GM19238 (cell line): ENCODE results near the gene FCN1.

Source experiments
- DNase-seq: peaks from one replicate; pipeline ENCODE4 v3.0.0; 2011; ENCODE audit warnings: low spot score; ENCODE audit not compliant: insufficient read length

Gene FCN1

DNA sequence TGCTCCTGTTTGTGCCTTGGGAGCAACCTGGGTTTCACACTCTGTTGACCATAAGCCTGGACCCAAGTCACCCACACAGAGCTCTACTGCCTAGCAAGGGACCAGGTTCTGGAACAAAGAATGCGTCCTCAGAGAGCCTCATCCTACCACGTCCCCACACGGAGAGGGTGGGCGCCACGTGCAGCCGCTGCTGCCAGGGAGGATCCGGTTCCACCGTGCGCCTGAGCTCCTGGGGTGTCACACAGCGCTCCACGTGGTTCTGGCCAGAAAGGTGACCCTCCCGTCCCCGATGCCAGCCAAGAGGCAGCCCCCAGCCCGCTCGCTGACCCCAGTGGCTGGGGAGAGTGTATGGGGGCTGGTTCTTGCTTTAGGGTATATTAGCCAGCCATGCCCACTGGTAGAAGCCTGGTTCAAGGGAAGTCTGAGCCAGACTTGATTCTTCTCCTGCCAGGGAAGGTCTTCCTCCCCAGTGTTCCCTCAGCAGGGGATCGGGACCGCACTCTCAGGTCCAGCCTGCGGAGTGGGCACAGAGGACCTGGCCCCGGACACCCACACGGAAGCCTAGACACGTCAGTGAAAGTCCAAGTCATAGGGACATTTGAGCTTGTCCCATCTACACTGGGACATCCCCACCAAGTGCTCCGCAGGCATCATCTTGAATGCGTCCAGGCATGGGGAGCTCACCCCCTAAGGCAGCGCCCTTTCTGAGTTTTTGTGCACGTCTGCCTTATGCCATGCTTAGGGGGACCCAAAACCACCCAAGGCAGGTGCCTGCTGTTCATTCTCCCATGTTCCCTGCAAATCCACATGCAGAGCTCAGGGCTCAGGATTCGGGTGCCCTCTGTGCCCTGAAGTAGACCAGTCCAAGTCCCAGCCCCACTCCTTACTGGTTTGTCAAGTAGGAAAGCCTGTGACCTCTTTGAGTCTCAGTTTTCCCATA lies 2.4 kb downstream of the FCN1 start:
- no peak for DNase-seq

DNA sequence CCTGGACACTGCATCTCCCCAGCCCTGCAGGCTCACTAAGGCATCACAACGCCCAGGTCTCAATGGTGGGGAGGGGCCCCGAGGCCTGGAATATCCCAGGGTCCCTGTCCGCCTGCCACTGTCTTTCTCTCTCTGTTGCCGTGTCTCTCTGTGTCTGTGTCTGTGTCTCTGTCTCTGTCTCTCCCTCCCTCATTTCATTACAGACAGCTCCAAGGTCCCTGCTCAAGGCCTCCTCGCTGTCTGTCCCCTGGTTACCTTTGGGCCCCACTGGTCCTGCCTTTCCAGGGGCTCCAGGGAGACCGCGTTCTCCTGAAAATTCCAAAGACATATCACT lies 3.2 kb downstream of the FCN1 start:
- no peak for DNase-seq

DNA sequence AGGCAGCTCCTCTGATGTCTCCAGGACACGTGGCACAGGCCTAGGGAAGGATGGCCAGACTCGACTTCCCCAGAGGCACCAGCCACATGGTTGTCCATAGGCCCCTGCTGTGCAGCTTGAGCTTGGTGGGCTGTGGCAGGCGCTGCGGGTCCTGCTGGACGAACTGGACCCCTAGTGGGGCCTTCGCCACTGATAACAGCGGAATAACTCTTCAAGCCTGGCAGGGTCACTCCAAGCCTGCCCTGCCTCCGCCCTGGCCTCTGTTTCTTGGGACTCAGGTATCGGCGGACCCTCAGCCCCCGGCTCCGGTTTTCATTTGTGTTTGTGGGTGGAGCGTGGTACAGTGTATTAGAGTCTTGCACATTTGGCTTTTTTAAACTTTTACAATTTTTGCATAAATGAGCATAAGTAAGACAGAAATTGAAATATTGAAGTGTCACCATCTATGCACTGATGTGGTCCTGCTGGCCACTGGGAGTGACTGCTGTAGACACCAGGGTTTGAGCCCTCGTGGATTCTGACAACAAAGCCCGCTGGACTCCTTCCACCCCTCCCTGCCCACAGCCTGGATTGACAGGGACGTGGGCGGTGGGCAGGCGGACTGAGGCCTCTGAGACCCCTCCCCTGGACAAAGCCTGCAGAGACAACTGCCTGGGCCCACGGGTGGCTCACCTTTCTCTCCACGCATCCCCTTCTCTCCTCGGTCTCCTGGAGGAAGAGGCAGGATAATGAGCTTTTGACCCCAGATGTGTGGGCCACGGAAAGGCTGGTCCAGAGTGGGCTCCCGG lies 3.8 kb downstream of the FCN1 start:
- no peak for DNase-seq

DNA sequence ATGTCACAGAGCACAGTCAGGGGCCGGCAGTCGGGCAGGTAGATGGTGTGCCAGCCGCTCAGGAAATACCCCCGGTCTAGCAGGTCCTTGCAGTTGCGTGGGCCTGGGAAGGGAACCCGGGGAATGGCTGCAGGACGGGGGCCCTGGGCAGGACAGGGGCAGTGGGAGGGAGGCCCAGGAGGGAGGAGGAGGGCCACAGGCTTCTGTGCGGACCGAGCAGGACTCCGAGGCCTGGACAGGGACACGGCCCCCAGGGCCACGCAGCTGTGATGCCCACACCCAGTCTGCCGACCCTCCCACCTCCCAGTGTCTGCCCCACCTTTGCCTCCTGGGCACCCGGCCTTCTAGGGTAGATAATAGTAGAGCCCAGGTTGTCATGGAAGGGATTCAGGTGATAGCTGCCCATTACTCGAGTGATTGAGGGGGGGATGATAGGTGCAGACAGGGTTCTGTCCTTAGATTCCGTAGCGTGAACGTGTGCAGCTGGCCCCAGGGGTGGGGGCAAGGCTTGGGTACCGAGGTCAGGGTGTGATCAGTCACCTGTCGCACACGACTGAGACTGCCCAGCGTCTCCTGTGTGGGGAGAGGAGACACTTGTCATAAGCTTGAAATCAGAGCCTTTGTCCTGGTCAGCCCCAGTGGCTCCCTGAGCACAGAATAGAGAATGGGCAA lies 4.5 kb downstream of the FCN1 start:
- DNase-seq, result no peak

DNA sequence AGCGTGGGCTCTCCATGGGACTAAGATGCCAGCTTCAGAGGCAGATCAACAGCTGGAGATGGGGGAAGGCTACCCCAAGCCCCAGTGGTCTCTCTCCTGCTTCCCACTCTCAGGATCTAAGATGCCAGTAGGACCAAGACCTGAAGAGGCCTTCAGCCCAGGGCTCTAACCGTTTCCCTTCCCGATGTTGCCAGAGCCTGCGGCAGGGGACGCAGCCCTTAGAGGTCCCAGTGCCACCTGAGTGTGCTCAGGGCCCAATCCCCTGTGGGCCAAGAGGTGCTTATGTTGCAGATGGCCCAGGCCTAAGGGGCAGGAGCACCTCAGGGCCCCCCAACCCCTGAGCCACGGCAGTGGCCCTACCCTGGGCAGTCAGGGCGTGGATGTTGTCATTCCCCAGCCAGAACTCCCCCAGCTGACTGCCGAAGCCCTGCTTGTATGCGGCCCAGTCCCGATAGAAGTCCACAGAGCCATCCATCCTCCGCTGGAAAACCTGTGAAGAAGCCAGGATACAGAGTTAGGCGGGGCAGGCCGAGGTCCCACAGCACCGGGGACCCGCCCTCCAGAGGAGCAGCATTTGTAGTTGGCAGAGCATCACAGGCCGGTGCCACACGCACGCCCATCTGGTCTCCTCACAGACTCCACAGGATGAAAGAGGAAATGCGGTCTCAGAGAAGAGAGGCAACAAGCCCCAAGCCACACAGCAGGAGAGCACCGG lies 5.4 kb downstream of the FCN1 start:
- no peak for DNase-seq

DNA sequence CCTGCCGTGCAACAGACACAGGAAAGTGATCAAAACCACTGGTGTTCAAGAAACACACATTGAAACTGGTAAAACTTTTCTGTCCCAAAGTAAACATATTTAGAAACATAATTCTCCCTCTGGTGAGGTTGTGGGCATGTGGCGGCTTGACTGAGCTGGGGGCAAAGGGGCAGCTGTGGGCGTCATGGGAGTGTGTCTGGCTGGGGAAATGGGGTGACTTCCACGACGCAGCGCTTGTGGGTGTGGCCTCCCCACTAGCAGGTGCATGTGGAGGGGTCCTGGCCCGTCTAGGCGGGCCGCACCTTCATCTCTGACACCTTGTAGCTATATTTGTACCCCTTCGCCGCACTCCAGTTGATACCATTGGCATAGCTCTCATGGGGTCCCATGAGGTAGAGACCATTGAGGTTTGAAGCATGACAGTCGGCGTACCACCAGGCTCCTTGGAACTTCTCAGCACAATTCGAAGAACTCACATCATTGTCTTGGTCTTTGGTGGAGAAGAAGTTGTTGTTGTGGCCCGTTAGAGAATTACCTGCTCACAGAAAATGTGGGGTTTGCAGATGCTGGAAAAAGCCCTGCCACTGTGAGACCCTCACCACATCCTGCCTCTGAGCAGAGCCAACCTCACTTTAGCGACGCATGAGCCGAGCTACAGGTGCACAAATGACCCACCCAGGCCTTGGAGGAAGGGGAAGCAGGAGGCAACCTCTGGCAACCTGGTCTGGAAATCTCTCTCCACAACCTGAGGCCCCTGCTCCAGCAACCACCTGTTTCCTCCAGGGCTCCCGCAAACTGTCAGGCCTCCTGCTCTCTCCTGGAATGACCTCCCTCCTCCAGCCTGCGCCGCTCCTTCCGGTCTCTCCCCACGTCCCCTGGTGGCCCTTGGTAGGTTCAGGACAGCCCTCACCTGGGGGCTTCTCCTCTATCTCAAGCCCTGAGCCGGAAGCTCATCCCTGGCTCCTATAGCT lies 7.9 kb downstream of the FCN1 start:
- DNase-seq, result no peak

DNA sequence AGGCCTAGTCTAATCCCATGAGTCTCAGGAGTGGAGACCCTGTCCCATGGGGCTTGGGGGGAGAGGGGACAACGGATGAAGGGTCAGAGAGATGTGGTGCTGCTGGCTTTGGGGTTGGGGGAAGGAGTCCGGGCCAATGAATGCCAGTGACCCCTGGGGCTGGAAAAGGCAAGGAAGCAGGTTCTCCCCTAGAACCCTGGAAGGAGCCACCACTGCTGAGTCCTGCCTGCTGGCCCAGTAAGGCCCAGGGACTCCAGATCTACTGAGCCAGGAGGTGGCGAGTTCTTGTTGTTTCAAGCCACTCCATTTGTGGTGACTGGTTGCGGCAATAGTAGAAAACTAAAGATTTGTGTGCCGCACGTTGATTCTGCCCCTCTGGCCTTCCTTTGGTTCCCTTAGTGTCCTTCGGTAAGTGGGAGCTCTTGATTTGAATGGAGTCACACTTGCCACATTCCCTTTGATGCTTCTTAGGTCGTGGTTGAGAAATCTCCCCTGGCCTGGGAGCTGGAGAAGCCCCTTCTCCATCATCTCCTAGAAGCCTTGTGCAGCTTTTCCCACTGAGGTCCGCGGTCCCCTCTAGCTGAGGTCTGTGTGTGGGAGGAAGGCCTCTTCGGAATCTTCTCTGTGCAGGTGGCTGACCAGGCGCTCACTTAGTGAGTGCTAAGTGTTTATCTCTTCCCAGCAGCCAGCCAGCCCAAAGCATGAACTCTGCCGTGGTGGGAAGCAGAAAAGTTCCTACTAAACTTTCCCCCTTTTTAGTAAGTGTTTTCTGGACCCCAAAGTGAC lies 9.0 kb downstream of the FCN1 start:
- DNase-seq, result no peak

DNA sequence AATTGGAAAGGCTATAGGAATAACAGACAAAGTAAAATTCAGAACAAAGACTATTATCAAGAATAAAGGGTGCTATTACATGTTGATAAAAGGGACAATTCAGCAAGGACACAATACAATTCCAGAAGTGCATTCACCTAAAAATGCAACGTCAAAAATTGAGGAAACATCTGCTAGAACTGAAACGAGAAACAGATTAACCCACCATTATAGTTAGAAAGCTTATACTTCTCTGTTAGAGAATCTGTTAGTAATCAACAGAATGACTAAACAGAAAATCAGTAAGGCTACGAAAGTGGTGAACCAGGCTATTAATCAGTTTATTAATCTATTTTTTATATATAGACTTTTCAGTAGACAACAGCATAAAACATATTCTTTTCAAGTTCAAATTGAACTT lies 14.8 kb downstream of the FCN1 start:
- no peak for DNase-seq

DNA sequence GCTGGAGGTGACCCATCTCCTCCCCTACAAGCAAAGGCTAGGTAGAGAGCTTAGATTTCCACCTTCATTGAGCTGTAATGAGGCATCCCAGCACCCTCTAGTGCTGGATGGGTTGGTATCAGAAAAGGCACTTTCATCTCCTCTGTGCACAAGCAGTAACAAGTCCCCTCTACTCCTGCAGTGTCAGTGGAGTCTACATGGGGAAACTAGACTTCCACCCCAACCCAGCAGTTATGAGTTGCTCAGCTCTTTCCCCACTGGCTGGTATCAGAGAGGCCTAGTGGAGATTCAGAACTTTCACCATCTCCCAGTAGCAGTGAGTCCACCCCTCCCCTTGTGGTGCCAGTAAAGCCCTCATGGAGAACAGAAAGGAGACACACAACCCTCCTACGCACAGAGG lies 17.9 kb downstream of the FCN1 start:
- no peak for DNase-seq

GRCh38 chr9:134899168-134899567 lies 18.5 kb downstream of the FCN1 start:
- no peak for DNase-seq

- DNase-seq, result no peak
Observed at GRCh38 chr9:134898319-134898718, 19.4 kb downstream of the FCN1 start.

DNA sequence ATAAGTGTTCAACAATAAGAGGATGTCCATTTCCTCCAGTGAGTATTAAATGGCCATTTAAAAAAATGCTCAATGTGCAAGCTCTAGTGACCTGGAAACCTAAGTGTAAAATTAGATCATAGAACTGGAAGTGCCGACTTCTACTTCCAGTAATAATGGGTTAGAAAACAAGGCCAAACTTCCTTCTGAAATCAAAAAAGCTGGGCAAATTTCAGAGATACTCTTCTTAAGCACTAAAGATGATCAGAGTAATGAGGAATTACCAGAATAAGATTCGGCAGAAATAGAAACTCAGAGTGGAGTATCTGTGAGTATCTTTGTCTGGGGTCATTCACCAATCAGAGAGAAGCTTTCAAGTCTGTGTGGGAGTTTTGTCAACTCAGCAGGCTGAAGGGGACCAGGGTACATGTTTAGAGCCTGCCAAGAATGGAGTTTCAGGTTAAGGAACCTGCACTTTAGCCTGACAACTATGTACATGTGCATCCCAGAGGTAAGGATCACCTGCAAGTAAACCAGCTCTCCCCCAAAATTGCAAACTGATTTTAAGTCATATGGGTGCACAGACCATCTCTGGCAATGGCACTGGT lies 20.0 kb downstream of the FCN1 start:
- DNase-seq, result no peak

DNA sequence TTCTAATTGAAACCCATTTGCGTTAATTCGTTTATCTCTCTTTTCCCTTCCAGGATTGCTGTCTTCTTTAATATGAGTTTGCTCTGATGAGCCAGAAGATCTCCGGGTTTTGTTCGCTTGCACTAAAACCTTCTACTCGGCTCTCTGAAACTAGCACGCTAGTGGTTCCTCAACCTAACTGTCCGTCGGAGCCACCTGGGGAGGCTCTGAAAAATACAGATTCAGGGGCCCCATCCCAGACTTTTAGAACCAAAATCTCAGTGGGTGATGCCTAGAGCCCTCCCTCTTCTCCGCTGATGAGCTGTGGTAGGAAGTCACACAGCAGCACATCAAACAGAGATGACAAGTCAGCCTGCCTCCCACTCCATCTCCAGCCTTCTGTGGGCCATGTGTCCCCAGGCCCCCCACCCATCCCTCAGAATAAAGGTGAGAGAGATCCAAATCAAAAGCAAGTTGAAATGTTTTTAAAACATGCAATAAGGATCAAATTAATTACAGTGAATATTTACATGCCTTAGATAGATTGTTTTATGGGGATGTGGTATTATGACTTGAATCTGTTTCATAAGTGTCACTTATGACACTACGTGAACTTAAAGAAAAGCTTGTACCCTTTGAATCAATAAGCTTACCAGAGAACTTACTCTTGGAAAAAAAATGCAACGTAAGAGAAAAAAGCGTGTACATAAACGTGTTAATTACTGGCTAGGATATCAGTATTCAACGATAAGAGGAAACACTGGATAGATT lies 20.7 kb downstream of the FCN1 start:
- no peak for DNase-seq

GRCh38 chr9:134895908-134896833 lies 21.5 kb downstream of the FCN1 start:
- DNase-seq, result no peak

DNA sequence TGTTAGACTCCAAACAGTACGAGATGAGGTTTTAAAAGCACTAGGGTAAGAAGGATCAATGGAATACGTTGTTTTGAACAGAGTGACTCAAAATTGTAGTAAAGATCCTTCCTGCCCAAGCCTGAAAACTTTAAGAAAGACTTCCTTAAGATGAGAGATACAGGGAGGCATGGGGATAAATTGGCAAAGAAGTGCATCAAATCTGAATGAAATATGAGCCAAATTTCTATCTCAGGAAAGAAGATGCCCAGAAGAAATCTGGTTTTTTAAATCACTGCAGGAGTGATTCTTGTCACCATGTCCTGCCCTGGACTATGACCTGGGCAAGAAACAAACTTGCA lies 22.2 kb downstream of the FCN1 start:
- no peak for DNase-seq

GRCh38 chr9:134895097-134895496 lies 22.6 kb downstream of the FCN1 start:
- no peak for DNase-seq

DNA sequence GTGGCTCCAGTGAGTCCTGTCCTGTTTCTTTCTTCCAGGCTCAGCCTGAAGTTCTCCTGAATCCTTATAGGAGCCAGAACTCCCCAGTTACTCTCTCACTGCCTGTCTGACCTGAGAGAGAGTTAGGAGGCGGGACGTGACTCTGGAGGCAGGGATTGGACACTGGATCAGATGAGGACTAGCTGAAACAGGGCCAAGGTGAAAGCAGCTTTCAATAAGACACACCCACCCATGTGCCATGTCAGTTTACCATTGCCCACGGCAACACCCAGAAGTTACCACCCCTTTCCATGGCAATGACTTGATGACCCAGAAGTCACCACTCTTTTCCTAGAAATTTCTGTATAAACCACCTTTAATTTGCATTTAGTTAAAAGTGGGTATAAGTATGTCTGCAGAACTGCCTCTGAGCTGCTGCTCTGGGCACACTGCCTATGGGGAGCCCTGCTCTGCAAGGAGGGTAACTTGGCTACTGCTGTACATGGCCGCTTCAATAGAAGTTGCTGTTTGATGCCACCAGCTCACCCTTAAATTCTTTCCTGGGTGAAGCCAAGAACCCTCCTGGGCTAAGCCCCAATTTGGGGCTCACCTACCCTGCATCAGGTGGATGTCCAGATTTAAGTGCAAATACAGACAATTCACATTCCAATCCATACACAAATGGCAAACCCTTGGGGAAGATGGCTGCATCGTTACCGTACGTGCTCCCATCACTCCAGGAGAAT lies 23.4 kb downstream of the FCN1 start:
- DNase-seq, result no peak
